Naive thymus-derived CD4-positive, alpha-beta T cell (primary cell): ENCODE data around the gene BDNF. TPM values are rescaled to one million over a fixed set of nuclear protein-coding genes. Genes with fewer than 3 reads are reported as not detected.

Source experiments
- ATAC-seq: fragments of 150-1000 bp; cut with Tn5 transposase; 2 replicates; pipeline ENCODE4 v1.10.0; 2021; ENCODE audit warnings: mild to moderate bottlenecking, moderate library complexity
- CTCF ChIA-PET: fragments of 350-600 bp; sonication (Branson Sonifier 250); formaldehyde crosslinking; loops from one replicate; lab custom pipeline; 2021; ENCODE audit warnings: antibody characterized with exemption; lab: Charles Lee
- POLR2A ChIA-PET: fragments of 350-600 bp; sonication (Branson Sonifier 250); formaldehyde crosslinking; loops from one replicate; lab custom pipeline; 2021; ENCODE audit warnings: antibody characterized with exemption, inconsistent platforms; lab: Charles Lee
- DNase-seq, 9 donors: peaks; one replicate each; pipeline versions ENCODE4 v3.0.0 to v3.0.0-alpha.2; 2020 to 2022; ENCODE audit warnings: mixed read lengths in 1 of 9
- H3K27ac ChIP-seq: one replicate; pipeline ENCODE4 v1.7.0; 2013; ENCODE audit warnings: mild to moderate bottlenecking, low read depth, low read length, moderate library complexity
- H3K27me3 ChIP-seq, 2 donors: one replicate each; pipeline ENCODE4 v1.7.0; 2013; ENCODE audit warnings: low read length in 2 of 2, mild to moderate bottlenecking in 2 of 2, moderate library complexity in 2 of 2; ENCODE audit not compliant: control insufficient read depth in 2 of 2, insufficient read depth in 2 of 2
- H3K36me3 ChIP-seq, 3 experiments: 1 replicate in 2 of 3; 2 replicates in 1 of 3; pipeline ENCODE4 v1.7.0; 2013; ENCODE audit warnings: low read length in 3 of 3, mild to moderate bottlenecking in 3 of 3, moderate library complexity in 1 of 3; ENCODE audit not compliant: insufficient read depth in 3 of 3, control insufficient read depth in 2 of 3
- H3K4me1 ChIP-seq, 2 donors: one replicate each; pipeline ENCODE4 v1.7.0; 2013; ENCODE audit warnings: low read length in 2 of 2, mild to moderate bottlenecking in 2 of 2, moderate library complexity in 1 of 2; ENCODE audit not compliant: control insufficient read depth in 2 of 2, insufficient read depth in 2 of 2
- H3K4me3 ChIP-seq: 2 replicates; pipeline ENCODE4 v1.7.0; 2013; ENCODE audit warnings: mild to moderate bottlenecking, low read length
- H3K9me3 ChIP-seq, 3 experiments: 1 replicate in 2 of 3; 2 replicates in 1 of 3; pipeline ENCODE4 v1.7.0; 2013; ENCODE audit warnings: low read length in 3 of 3; ENCODE audit not compliant: control insufficient read depth in 2 of 3
- H3K27ac Mint-ChIP-seq, 9 donors: one replicate each; pipeline ENCODE4 v1.8.0; 2020 to 2022; ENCODE audit warnings: mixed read lengths in 9 of 9, mild to moderate bottlenecking in 8 of 9, moderate library complexity in 5 of 9, inconsistent platforms in 2 of 9
- H3K27me3 Mint-ChIP-seq, 5 donors: one replicate each; pipeline ENCODE4 v1.8.0; 2021 to 2022; ENCODE audit warnings: mixed read lengths in 5 of 5, mild to moderate bottlenecking in 1 of 5
- H3K36me3 Mint-ChIP-seq, 5 donors: one replicate each; pipeline ENCODE4 v1.8.0; 2020 to 2022; ENCODE audit warnings: mixed read lengths in 5 of 5, mild to moderate bottlenecking in 3 of 5, inconsistent platforms in 1 of 5
- H3K4me1 Mint-ChIP-seq, 7 donors: one replicate each; pipeline ENCODE4 v1.8.0; 2020 to 2022; ENCODE audit warnings: mixed read lengths in 7 of 7, mild to moderate bottlenecking in 3 of 7, inconsistent platforms in 1 of 7
- H3K4me3 Mint-ChIP-seq, 10 donors: one replicate each; pipeline ENCODE4 v1.8.0; 2020 to 2022; ENCODE audit warnings: mild to moderate bottlenecking in 10 of 10, mixed read lengths in 10 of 10, moderate library complexity in 6 of 10, inconsistent platforms in 2 of 10
- H3K9me3 Mint-ChIP-seq, 11 donors: one replicate each; pipeline ENCODE4 v1.8.0; 2020 to 2022; ENCODE audit warnings: mixed read lengths in 11 of 11, mild to moderate bottlenecking in 4 of 11, inconsistent platforms in 1 of 11, moderate library complexity in 1 of 11
- intact Hi-C, 2 donors: fragments of 100-400 bp; cut with micrococcal nuclease; formaldehyde crosslinking; loops; one replicate each; pipeline ENCODE4 v1.15.1; 2023
- polyA plus RNA-seq, 2 donors: library from polyadenylated mRNA; unstranded; fragments of 300-500 nt; fragmentation: Illumina TruSeq; gene quantifications; one replicate each; pipeline ENCODE4 v1.2.3, GENCODE V29; 2021
- total RNA-seq, 6 experiments: library from RNA in 5 of 6; stranded (reverse) in 5 of 6; gene quantifications; 1 replicate in 5 of 6; 2 replicates in 1 of 6; pipeline ENCODE4 v1.2.3 and lab custom pipeline; 2021 to 2026

Gene BDNF
- total and polyA plus RNA-seq, 7 experiments from 2014 or later: not detected

DNA sequence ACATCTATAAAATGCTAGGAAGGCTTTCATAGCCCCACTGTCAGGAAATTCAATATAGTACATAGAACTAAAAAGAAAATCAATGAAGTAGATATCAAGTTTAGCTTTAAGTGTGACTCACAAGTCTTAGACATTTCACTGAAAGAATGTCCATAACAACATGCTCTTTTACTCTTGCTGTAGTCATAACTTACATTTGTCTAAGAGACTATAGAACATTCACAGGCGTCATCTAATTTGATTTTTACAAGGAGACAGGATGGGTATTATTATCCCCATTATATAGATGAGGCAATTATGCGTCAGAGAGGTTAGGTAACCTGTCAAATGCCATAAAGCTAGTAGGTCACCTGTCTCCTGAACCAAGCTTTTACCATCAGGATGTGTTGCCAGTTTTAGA lies 36.9 kb downstream of the BDNF start:
- no peak overlapping the region for H3K27ac ChIP-seq
- H3K4me1 ChIP-seq: no peaks in the 10 kb centered on the region
- H3K36me3 Mint-ChIP-seq: peaks cover 0 to 45% (median 29%) of the 10 kb centered on the region in 5 donors
- no peak overlapping the region for H3K4me3 ChIP-seq
- no peak overlapping the region for H3K27ac Mint-ChIP-seq
- no peaks in the 10 kb centered on the region for H3K27me3 Mint-ChIP-seq
- intact Hi-C loops: no loop called here
- ChIA-PET POLR2A (no interaction called here), CTCF (no interaction called here)
- H3K4me3 Mint-ChIP-seq: no peak overlapping the region
- peaks cover 3 to 46% (median 24%) of the 10 kb centered on the region in 11 donors for H3K9me3 Mint-ChIP-seq
- H3K27me3 ChIP-seq: no peaks in the 10 kb centered on the region
- H3K9me3 ChIP-seq: no peaks in the 10 kb centered on the region
- DNase-seq (no peak), ATAC-seq (no peak)
- no peaks in the 10 kb centered on the region for H3K36me3 ChIP-seq
- H3K4me1 Mint-ChIP-seq: no peaks in the 10 kb centered on the region

DNA sequence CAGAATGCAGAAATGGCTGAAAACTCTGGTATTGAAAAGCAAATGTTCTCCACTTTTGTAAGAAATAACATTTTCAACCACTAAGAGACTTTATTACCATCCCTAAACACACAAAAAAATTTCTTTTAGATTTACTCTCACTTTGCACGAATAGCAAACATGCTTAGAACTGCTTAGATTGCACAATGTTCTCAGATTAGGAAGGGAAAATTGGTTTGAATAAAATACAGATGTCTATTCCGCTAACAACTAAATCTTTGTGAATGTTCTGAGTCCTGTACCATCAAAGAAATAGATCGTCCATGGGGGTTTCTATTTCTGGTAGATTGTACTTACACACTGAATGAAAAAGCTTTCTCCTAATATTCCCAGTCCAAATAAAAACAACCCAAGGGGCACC lies 40.1 kb downstream of the BDNF start:
- H3K9me3 Mint-ChIP-seq: peaks cover 2 to 30% (median 14%) of the 10 kb centered on the region in 11 donors
- H3K4me1 ChIP-seq: no peaks in the 10 kb centered on the region
- CTCF ChIA-PET: no interaction called here
- H3K4me1 Mint-ChIP-seq: no peaks in the 10 kb centered on the region
- intact Hi-C loops: no loop called here
- peaks cover 0 to 54% (median 37%) of the 10 kb centered on the region in 5 donors for H3K36me3 Mint-ChIP-seq
- no peak overlapping the region for H3K27ac ChIP-seq
- H3K9me3 ChIP-seq: no peaks in the 10 kb centered on the region
- no peak overlapping the region for H3K4me3 ChIP-seq
- no peaks in the 10 kb centered on the region for H3K27me3 ChIP-seq
- POLR2A ChIA-PET: no interaction called here
- no peak overlapping the region for H3K4me3 Mint-ChIP-seq
- DNase-seq: no peak
- no peaks in the 10 kb centered on the region for H3K36me3 ChIP-seq
- no peaks in the 10 kb centered on the region for H3K27me3 Mint-ChIP-seq
- no peak for ATAC-seq
- no peak overlapping the region for H3K27ac Mint-ChIP-seq

DNA sequence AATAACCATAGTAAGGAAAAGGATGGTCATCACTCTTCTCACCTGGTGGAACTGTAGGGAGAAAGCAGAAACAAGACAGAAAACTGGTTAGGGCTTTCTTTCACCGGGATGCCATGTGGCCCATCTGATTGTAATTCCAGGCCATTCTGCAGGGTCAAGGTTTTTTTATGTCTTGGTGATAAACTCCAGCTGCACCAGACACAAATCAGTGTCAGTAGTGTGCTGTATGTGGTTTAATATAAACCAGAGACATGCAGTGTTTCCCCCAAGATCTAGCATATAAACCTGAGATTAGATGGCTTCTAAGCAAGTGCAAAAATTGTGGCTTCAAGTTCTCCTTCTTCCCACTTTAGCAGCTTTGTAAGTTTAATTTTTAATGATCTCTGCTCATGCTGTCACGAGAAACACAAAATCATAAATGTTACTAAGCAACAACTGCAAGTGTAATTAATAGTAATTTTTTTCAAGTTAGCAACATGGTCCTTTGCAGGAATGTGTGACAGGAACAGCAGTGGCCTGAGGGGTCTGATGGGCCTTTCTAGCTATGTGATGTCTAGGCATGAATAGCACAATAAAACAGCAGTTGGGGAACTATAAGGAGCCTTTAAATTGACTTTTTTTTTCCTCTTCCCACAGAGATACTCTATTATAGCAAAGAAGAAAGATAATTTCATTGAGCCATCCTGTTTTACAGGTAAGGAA lies 41.6 kb downstream of the BDNF start:
- Mint-ChIP-seq H3K27ac (no peak overlapping the region), H3K4me3 (no peak overlapping the region), H3K4me1 (no peaks in the 10 kb centered on the region), H3K9me3 (peaks cover 2 to 22% (median 12%) of the 10 kb centered on the region in 11 donors), H3K36me3 (peaks cover 0 to 54% (median 33%) of the 10 kb centered on the region in 5 donors), H3K27me3 (no peaks in the 10 kb centered on the region)
- H3K36me3 ChIP-seq: no peaks in the 10 kb centered on the region
- no peak overlapping the region for H3K4me3 ChIP-seq
- DNase-seq (no peak), ATAC-seq (no peak)
- intact Hi-C loops: no loop called here
- H3K4me1 ChIP-seq: no peaks in the 10 kb centered on the region
- ChIA-PET CTCF (no interaction called here), POLR2A (no interaction called here)
- H3K27me3 ChIP-seq: no peaks in the 10 kb centered on the region
- no peaks in the 10 kb centered on the region for H3K9me3 ChIP-seq
- no peak overlapping the region for H3K27ac ChIP-seq

DNA sequence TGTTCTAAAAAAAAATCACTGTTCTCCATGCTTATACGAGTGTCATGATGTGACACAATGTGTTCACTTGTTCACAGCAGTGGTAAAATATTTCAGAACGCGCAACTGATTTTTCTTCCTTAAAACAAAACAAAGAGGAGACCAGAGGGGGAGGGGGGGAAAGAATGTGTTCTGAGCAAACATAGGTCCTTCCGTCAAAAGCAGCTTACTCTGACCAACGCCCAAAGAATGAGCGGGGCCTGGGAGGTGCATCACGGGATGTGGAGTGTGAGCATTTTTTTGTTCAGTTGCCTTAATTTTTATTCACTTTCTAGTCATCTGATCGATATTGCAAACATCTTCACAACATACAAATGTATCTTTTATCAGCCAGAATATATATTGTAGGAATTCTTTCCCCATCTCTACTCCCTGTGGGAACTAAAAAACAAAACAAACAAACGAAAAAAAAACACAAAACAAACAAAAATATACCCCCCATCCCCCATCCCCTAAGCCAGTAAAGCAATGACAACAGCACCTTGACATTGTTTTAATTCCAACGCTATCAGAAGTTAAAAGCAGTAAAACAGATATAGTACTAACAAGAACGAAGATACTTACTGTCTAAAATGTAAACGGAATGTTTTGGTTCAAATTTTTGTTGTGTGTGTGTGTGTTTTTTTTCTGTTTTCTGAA lies 43.3 kb downstream of the BDNF start:
- Mint-ChIP-seq H3K4me3 (no peak overlapping the region), H3K4me1 (no peaks in the 10 kb centered on the region), H3K27me3 (no peaks in the 10 kb centered on the region), H3K27ac (no peak overlapping the region), H3K9me3 (peaks cover 1 to 15% (median 7%) of the 10 kb centered on the region in 11 donors), H3K36me3 (peaks cover 0 to 48% (median 28%) of the 10 kb centered on the region in 5 donors)
- Histone ChIP-seq H3K4me3 (no peak overlapping the region), H3K36me3 (no peaks in the 10 kb centered on the region), H3K4me1 (no peaks in the 10 kb centered on the region), H3K27me3 (no peaks in the 10 kb centered on the region), H3K27ac (no peak overlapping the region), H3K9me3 (no peaks in the 10 kb centered on the region)
- intact Hi-C loops: no loop called here
- ChIA-PET POLR2A (no interaction called here), CTCF (no interaction called here)
- DNase-seq (no peak), ATAC-seq (no peak)

DNA sequence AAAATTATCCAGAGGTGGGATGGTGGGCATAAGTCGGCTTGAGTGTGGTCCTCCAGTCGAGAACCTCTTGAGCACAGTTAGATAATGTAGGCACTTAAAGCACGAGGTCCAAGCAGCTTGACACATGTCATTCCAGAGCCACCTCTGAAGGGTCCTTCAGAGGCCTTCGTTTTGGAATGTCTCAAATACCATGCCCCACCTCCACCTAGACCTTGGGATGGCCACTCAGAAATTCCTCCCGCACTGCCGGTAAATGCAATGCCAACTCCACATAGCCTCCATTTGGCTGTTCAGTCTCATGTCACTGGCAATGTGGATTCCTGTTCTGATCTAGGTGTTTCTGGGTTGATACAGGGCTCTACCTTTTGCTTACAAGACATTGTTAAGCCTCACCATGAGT lies 43.9 kb downstream of the BDNF start:
- no peak for DNase-seq
- Mint-ChIP-seq H3K36me3 (peaks cover 0 to 42% (median 22%) of the 10 kb centered on the region in 5 donors), H3K27me3 (no peaks in the 10 kb centered on the region)

DNA sequence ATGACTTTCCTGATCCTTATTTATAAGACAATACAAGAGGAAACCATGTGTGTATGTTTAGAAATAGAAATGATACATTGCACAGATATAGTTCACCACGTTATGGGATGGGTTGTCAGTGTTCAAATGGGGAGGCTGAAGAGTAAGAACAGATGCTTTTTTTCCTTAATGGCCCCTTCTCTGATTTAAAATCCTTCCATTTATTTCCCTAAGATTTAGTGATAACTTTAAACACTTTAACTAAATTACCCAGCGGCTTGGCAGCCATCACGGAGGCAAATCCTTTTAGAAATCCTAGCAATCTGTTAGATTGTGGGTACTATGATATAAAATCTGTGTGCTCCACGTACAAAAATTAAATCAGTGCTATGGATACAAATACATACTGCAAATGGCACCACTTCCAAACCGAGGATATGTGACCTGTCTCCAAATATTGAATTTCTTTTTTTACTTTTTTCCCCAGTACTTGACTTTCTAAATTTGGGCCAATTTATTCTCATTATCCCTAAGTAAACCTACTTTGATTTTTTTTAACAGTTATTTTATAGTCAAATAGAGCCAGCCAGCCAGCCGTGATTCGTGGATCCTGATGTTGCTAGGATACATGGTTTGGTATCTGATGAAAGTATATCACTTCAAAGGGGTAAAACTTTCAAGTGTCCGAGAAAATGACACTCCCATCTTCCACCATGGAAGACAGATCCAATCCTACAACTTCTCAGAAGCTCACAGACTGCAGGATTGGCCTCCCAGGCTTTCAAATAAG lies 46.1 kb downstream of the BDNF start:
- Histone ChIP-seq H3K4me1 (no peaks in the 10 kb centered on the region), H3K27me3 (no peaks in the 10 kb centered on the region), H3K9me3 (no peaks in the 10 kb centered on the region), H3K4me3 (no peak overlapping the region), H3K27ac (no peak overlapping the region), H3K36me3 (no peaks in the 10 kb centered on the region)
- DNase-seq: no peak
- H3K27me3 Mint-ChIP-seq: no peaks in the 10 kb centered on the region
- H3K9me3 Mint-ChIP-seq: peaks cover 0 to 7% (median 2%) of the 10 kb centered on the region in 11 donors
- peaks cover 0 to 29% (median 14%) of the 10 kb centered on the region in 5 donors for H3K36me3 Mint-ChIP-seq
- intact Hi-C loops: no loop called here
- H3K27ac Mint-ChIP-seq: no peak overlapping the region
- ChIA-PET CTCF (no interaction called here), POLR2A (no interaction called here)
- H3K4me3 Mint-ChIP-seq: no peak overlapping the region
- H3K4me1 Mint-ChIP-seq: no peaks in the 10 kb centered on the region
- no peak for ATAC-seq

More for the DNA sequence above, 43.9 kb downstream of the BDNF start:
- ChIA-PET CTCF (no interaction called here), POLR2A (no interaction called here)
- H3K27ac Mint-ChIP-seq: no peak overlapping the region
- Histone ChIP-seq H3K4me1 (no peaks in the 10 kb centered on the region), H3K36me3 (no peaks in the 10 kb centered on the region), H3K9me3 (no peaks in the 10 kb centered on the region), H3K27ac (no peak overlapping the region), H3K4me3 (no peak overlapping the region), H3K27me3 (no peaks in the 10 kb centered on the region)
- peaks cover 0 to 9% (median 4%) of the 10 kb centered on the region in 11 donors for H3K9me3 Mint-ChIP-seq
- no peak overlapping the region for H3K4me3 Mint-ChIP-seq
- no peak for ATAC-seq
- no peaks in the 10 kb centered on the region for H3K4me1 Mint-ChIP-seq
- intact Hi-C loops: no loop called here
